Measurements from ENCODE around the gene ARID5B. TPM values are rescaled to one million over a fixed set of nuclear protein-coding genes. Genes with fewer than 3 reads are reported as not detected.

The ARID5B gene
- total RNA-seq, 1 experiment from 2014 or later: 2.3 TPM

GRCh38 chr10:62085821-62086220 is 184.3 kb downstream of the ARID5B start:
- Mint-ChIP-seq H3K9me3 (no peaks in the 10 kb centered on the region), H3K27ac (no peak overlapping the region), H3K36me3 (no peaks in the 10 kb centered on the region), H3K4me3 (no peak overlapping the region), H3K4me1 (no peaks in the 10 kb centered on the region), H3K27me3 (ENCODE audit: low read depth) (no peaks in the 10 kb centered on the region)
- CTCF ChIA-PET: no interaction called here
- ATAC-seq (no peak), DNase-seq (ENCODE audit: low spot score) (no peak)
- TF ChIP-seq RORB (CRISPR knock-in tag; IDR thresholded peaks at IDR 0.05) (no peak), FOXP1 (CRISPR knock-in tag; IDR thresholded peaks at IDR 0.05; ENCODE audit: borderline replicate concordance) (no peak), MLX (CRISPR knock-in tag; IDR thresholded peaks at IDR 0.05) (no peak), TEAD4 (CRISPR knock-in tag; IDR thresholded peaks at IDR 0.05) (no peak), ATF1 (CRISPR knock-in tag; IDR thresholded peaks at IDR 0.05) (no peak), SP1 (CRISPR knock-in tag; conservative IDR thresholded peaks at IDR 0.05) (no peak), MXD4 (CRISPR knock-in tag; IDR thresholded peaks at IDR 0.05; ENCODE audit: borderline replicate concordance) (no peak), ZNF121 (CRISPR knock-in tag; IDR thresholded peaks at IDR 0.05) (no peak), CBFB (CRISPR knock-in tag; IDR thresholded peaks at IDR 0.05; ENCODE audit: low read depth) (no peak), FOXP4 (CRISPR knock-in tag; IDR thresholded peaks at IDR 0.05) (no peak), SMAD4 (CRISPR knock-in tag; IDR thresholded peaks at IDR 0.05) (no peak), NFATC4 (CRISPR knock-in tag; IDR thresholded peaks at IDR 0.05) (no peak), NR3C1 (CRISPR knock-in tag; conservative IDR thresholded peaks at IDR 0.05; ENCODE audit: low read depth) (no peak), E2F5 (CRISPR knock-in tag; IDR thresholded peaks at IDR 0.05) (no peak), PRRX2 (CRISPR knock-in tag; IDR thresholded peaks at IDR 0.05) (no peak), IRF2 (CRISPR knock-in tag; IDR thresholded peaks at IDR 0.05; ENCODE audit: borderline replicate concordance, low read depth) (no peak), ZNF396 (CRISPR knock-in tag; IDR thresholded peaks at IDR 0.05; ENCODE audit: borderline replicate concordance) (no peak), ZNF532 (CRISPR knock-in tag; IDR thresholded peaks at IDR 0.05; ENCODE audit: borderline replicate concordance) (no peak)
- POLR2A ChIA-PET: no interaction called here

- H3K4me1 Mint-ChIP-seq: no peaks in the 10 kb centered on the region
- H3K36me3 Mint-ChIP-seq: no peaks in the 10 kb centered on the region
- CTCF ChIA-PET: no interaction called here
- H3K27ac Mint-ChIP-seq: no peak overlapping the region
- no peaks in the 10 kb centered on the region for H3K9me3 Mint-ChIP-seq
- H3K27me3 Mint-ChIP-seq (ENCODE audit: low read depth): no peaks in the 10 kb centered on the region
- no peak for DNase-seq (ENCODE audit: low spot score)
- no peak overlapping the region for H3K4me3 Mint-ChIP-seq
- POLR2A ChIA-PET: no interaction called here
- ATAC-seq: no peak
- no peak for TF ChIP-seq NFATC4 (CRISPR knock-in tag; IDR thresholded peaks at IDR 0.05)
- TF ChIP-seq ZNF416 (CRISPR knock-in tag; IDR thresholded peaks at IDR 0.05): no peak
- TF ChIP-seq ZNF263 (CRISPR knock-in tag; IDR thresholded peaks at IDR 0.05; ENCODE audit: low read depth): no peak
- TF ChIP-seq HMGXB4 (CRISPR knock-in tag; IDR thresholded peaks at IDR 0.05): no peak
- no peak for TF ChIP-seq ELF4 (CRISPR knock-in tag; IDR thresholded peaks at IDR 0.05; ENCODE audit: low read depth)
- TF ChIP-seq CBFB (CRISPR knock-in tag; IDR thresholded peaks at IDR 0.05; ENCODE audit: low read depth): no peak
- TF ChIP-seq NFE2L1 (CRISPR knock-in tag; IDR thresholded peaks at IDR 0.05): no peak
- TF ChIP-seq MLX (CRISPR knock-in tag; IDR thresholded peaks at IDR 0.05): no peak
- TF ChIP-seq ZNF671 (CRISPR knock-in tag; IDR thresholded peaks at IDR 0.05): no peak
- no peak for TF ChIP-seq ETV6 (CRISPR knock-in tag; IDR thresholded peaks at IDR 0.05)
Observed at GRCh38 chr10:62087329-62087728, 185.8 kb downstream of the ARID5B start.

Measured in WTC11 (cell line).